HEK293T (cell line): ENCODE results near the gene CORT.
"Not testable (repeated sequence)": the region's sequence is repeated elsewhere in the genome, so short reads cannot be mapped to it uniquely, and the experiment has no call there.

Source experiments
- CTCF ChIA-PET: fragments of 350-600 bp; formaldehyde crosslinking; extraction: SDS; loops from one replicate; lab custom pipeline; 2021; ENCODE audit warnings: antibody characterized with exemption, inconsistent platforms; lab: Yijun Ruan, JAX
- POLR2A ChIA-PET: fragments of 350-600 bp; formaldehyde crosslinking; extraction: SDS; loops from one replicate; lab custom pipeline; 2020; ENCODE audit warnings: antibody characterized with exemption, inconsistent platforms; lab: Yijun Ruan, JAX
- DNase-seq: peaks from one replicate; pipeline ENCODE4 v3.0.0; 2012; ENCODE audit warnings: mixed read lengths; ENCODE audit errors: extremely low spot score
- ARNT ChIP-seq: fragments of 450-650 bp; IDR thresholded peaks from 2 replicates; pipeline ENCODE4 v1.6.1; 2017; ENCODE audit warnings: mild to moderate bottlenecking
- BHLHE40 ChIP-seq: fragments of 450-650 bp; IDR thresholded peaks from 2 replicates; pipeline ENCODE4 v1.6.1; 2016; ENCODE audit warnings: mild to moderate bottlenecking, moderate library complexity, borderline replicate concordance
- CTBP1 ChIP-seq: fragments of 450-650 bp; IDR thresholded peaks from 2 replicates; pipeline ENCODE4 v1.6.1; 2016; ENCODE audit warnings: borderline replicate concordance
- ELF4 ChIP-seq: fragments of 450-650 bp; IDR thresholded peaks from 2 replicates; pipeline ENCODE4 v1.6.1; 2017; ENCODE audit warnings: antibody characterized with exemption
- FOXA1 ChIP-seq: fragments of 450-650 bp; IDR thresholded peaks from 2 replicates; pipeline ENCODE4 v1.6.1; 2016; ENCODE audit warnings: mild to moderate bottlenecking
- FOXK2 ChIP-seq: fragments of 450-650 bp; IDR thresholded peaks from 2 replicates; pipeline ENCODE4 v1.6.1; 2016; ENCODE audit warnings: mild to moderate bottlenecking
- FOXM1 ChIP-seq: fragments of 450-650 bp; IDR thresholded peaks from 2 replicates; pipeline ENCODE4 v1.6.1; 2017; ENCODE audit warnings: mild to moderate bottlenecking, borderline replicate concordance
- HDGF ChIP-seq: fragments of 450-650 bp; IDR thresholded peaks from 2 replicates; pipeline ENCODE4 v1.6.1; 2017; ENCODE audit warnings: antibody characterized with exemption, borderline replicate concordance
- L3MBTL2 ChIP-seq: fragments of 450-650 bp; conservative IDR thresholded peaks from 2 replicates; pipeline ENCODE4 v1.6.1; 2016; ENCODE audit warnings: mild to moderate bottlenecking
- LEF1 ChIP-seq: fragments of 450-650 bp; IDR thresholded peaks from 2 replicates; pipeline ENCODE4 v1.6.1; 2017; ENCODE audit warnings: mild to moderate bottlenecking, borderline replicate concordance
- NFRKB ChIP-seq: fragments of 450-650 bp; IDR thresholded peaks from 2 replicates; pipeline ENCODE4 v1.6.1; 2016; ENCODE audit warnings: mild to moderate bottlenecking, moderate library complexity
- SP1 ChIP-seq: fragments of 450-650 bp; IDR thresholded peaks from 2 replicates; pipeline ENCODE4 v1.6.1; 2017
- SUZ12 ChIP-seq: fragments of 450-650 bp; IDR thresholded peaks from 2 replicates; pipeline ENCODE4 v1.6.1; 2016; ENCODE audit warnings: mild to moderate bottlenecking
- TARDBP ChIP-seq: fragments of 450-650 bp; IDR thresholded peaks from 2 replicates; pipeline ENCODE4 v1.6.1; 2016
- ZNF384 ChIP-seq: fragments of 450-650 bp; IDR thresholded peaks from 2 replicates; pipeline ENCODE4 v1.6.1; 2016
- TF ChIP-seq, protein P1 (sequence below): fragments of 450-650 bp; IDR thresholded peaks from 2 replicates; pipeline ENCODE4 v1.6.1; 2016

Gene CORT

DNA sequence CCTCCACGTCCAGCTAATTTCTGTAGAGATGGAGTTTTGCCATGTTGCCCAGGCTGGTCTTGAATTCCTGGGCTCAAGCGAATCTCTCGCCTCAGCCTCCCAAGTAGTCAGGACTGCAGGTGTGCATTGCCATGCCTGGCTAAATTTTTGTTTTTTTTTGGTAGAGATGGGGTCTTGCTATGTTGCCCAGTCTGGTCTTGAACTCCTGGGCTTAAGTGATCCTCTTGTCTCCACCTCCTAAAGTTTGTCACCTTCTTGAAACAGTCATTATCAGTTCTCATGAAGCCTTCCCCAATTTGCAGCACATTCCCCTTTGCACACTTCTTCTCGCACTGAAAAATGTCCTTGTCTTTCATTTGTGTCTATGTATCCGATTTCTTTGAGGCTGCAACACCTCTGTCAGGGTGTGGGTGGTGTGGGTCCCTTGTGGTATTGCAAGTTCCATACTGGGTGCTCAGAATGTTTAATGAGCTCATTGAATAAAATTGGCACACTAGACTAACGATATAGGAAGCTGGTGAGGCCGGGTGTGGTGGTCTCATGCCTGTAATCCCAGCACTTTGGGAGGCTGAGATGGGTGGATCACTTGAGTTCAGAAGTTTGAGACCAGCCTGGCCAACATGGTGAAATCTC lies 2.9 kb upstream of the CORT start:
- no peak for DNase-seq
- no peak for TF ChIP-seq L3MBTL2
- TF ChIP-seq TARDBP: no peak
- no peak for TF ChIP-seq SUZ12
- no peak for TF ChIP-seq FOXA1
- no peak for TF ChIP-seq SP1
- no peak for TF ChIP-seq FOXK2
- TF ChIP-seq NFRKB: no peak
- no peak for TF ChIP-seq LEF1
- TF ChIP-seq CTBP1: no peak
- TF ChIP-seq ZNF384: no peak
- no peak for TF ChIP-seq FOXM1
- TF ChIP-seq, protein P1, sequence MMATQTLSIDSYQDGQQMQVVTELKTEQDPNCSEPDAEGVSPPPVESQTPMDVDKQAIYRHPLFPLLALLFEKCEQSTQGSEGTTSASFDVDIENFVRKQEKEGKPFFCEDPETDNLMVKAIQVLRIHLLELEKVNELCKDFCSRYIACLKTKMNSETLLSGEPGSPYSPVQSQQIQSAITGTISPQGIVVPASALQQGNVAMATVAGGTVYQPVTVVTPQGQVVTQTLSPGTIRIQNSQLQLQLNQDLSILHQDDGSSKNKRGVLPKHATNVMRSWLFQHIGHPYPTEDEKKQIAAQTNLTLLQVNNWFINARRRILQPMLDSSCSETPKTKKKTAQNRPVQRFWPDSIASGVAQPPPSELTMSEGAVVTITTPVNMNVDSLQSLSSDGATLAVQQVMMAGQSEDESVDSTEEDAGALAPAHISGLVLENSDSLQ: no peak
- no peak for TF ChIP-seq HDGF
- TF ChIP-seq ARNT: no peak
- TF ChIP-seq BHLHE40: no peak
- no peak for TF ChIP-seq ELF4
- POLR2A ChIA-PET: no interaction called here
- CTCF ChIA-PET: no interaction called here

DNA sequence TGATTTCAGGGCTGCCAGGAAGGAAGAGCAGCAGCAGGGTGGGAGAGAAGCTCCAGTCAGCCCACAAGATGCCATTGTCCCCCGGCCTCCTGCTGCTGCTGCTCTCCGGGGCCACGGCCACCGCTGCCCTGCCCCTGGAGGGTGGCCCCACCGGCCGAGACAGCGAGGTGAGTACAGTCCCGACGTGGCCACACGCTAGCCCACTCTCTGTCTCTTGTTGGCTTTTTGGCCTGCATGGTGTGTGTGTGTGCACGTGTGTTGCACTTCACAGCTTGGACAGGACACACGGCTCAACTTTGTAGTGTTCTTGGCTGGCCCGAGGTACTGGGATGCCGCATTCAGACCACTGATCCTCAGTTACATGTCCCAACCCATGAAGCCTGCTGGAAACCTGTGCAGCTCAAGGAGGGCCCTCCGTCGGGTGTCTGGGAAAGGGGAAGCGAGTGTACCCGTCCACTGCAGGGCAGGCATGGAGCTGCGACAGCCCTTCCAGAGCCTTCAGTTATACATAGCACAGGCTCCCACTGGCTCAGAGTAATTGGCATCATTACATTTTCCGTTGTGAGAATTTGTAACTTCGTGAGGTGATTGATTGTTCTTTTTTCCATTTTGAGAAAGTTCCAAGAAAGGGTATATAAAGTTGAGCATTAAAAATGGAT lies 454 bp downstream of the CORT start:
- TF ChIP-seq ZNF384: no peak
- TF ChIP-seq L3MBTL2: no peak
- TF ChIP-seq BHLHE40: no peak
- no peak for TF ChIP-seq TARDBP
- TF ChIP-seq SP1: no peak
- ChIA-PET CTCF (no interaction called here), POLR2A (no interaction called here)
- DNase-seq: no peak

DNA sequence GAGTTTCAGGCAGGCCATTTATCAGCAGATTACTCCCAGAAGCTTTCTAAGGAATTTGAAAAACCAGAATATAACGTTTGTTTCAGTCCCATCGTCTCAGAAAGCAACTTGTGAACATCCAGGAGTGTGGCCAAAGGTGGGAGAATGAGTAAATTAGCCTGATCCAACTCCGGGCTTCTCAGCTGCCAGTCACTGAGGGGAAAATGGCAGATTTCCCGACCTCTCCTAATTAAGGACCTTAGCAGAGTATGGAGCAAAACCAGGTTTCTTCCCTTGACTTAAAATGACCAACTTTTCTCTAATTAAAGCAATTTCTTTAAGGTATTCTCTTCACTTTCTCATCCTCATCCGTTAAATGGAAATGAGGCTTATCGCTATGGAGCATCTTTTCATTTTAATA lies 1.0 kb downstream of the CORT start:
- no peak for TF ChIP-seq ELF4
- TF ChIP-seq LEF1: no peak
- no peak for TF ChIP-seq FOXA1
- TF ChIP-seq, protein P1: no peak
- TF ChIP-seq HDGF: no peak
- TF ChIP-seq SP1: no peak
- TF ChIP-seq SUZ12: no peak
- no peak for TF ChIP-seq BHLHE40
- TF ChIP-seq NFRKB: no peak
- no peak for DNase-seq
- ChIA-PET CTCF (no interaction called here), POLR2A (no interaction called here)

DNA sequence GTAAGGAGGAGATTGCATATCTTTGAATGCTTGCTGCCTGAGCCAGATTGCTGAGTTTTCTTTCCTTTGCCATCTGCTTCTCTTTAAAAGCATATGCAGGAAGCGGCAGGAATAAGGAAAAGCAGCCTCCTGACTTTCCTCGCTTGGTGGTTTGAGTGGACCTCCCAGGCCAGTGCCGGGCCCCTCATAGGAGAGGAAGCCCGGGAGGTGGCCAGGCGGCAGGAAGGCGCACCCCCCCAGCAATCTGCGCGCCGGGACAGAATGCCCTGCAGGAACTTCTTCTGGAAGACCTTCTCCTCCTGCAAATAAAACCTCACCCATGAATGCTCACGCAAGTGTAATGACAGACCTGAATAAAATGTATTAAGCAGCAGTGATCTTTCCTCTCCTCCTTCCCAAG lies 1.5 kb downstream of the CORT start:
- no peak for DNase-seq
- CTCF ChIA-PET: interaction anchor here (1.2 kb wide), 1 partner anchor 22 kb away, joined by 3 read pairs; no protein-coding TSS in a partner anchor
- POLR2A ChIA-PET: interaction anchor here (0.6 kb wide), 1 partner anchor 439 kb away, joined by 4 read pairs; no protein-coding TSS in a partner anchor
- TF ChIP-seq FOXA1 (no peak), CTBP1 (no peak), ELF4 (no peak), NFRKB (no peak), HDGF (no peak), L3MBTL2 (no peak), BHLHE40 (no peak), FOXM1 (no peak), ARNT (no peak), LEF1 (no peak), FOXK2 (no peak), TARDBP (no peak), SUZ12 (no peak), ZNF384 (no peak), SP1 (no peak)
- TF ChIP-seq, protein P1: no peak

DNA sequence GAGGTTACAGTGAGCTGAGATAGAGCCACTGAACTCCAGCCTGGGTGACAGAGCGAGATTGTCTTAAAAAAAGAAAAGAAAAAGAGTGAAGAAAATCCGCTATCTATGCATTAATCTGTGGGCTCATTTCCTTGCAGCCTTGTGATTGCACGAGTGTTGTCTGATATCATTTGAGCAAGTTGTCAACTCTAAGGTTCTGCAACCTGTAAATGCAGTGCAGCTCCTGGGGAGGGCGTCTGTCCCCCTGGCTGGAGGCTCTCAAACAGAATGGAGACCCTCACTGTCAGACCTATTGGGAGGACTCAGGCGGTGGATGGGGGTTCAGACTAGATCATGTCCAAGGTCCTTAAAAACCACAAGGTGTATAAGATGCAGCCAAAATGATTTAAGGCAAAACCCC lies 6.2 kb downstream of the CORT start:
- CTCF ChIA-PET: interaction anchor here (1.1 kb wide), 1 partner anchor 38 kb away, joined by 4 read pairs; no protein-coding TSS in a partner anchor
- POLR2A ChIA-PET: no interaction called here

DNA sequence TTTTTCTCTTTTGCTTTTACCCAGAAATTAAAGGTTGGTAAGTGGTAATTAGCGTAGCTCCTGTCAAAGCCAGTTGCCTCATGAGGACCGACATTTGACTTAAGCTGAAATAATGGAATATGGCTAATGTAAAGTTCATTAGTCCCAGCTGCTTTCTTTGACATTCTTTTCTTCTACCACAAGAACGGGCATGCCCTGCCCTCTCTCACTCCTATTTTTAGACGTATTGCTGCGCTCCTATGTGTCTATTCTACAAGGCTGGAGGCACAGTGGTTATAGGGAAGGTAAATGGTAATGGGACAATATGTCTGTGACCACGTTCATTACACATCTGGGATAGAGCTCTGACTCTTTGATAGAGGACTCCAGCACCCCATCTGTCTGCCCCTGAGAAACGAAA lies 6.8 kb downstream of the CORT start:
- POLR2A ChIA-PET: interaction anchor here (0.9 kb wide), 1 partner anchor 16 kb away, joined by 4 read pairs; the partner anchor contains the start of gene DFFA

More for the DNA sequence above, 6.2 kb downstream of the CORT start:
- TF ChIP-seq FOXA1: no peak
- TF ChIP-seq ARNT: no peak
- TF ChIP-seq ELF4: no peak
- no peak for DNase-seq

DNA sequence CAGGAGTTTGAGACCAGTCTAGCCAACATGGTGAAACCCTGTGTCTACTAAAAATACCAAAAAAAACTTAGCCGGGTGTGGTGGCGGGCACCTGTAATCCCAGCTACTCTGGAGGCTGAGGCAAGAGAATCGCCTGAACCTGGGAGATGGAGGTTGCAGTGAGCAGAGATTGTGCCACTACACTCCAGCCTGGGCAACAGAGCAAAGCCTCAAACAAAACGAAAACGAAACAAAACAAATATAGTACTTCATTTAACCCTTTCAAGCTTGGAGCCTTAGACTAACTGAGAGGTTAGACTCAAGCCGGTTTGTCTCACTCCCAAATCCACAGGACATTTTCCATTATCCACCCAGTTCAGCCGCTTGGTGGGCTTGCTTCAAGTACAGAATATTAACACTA lies 7.6 kb downstream of the CORT start:
- DNase-seq, CTCF ChIA-PET: not testable (repeated sequence)
- POLR2A ChIA-PET: interaction anchor here (0.9 kb wide), 1 partner anchor 15 kb away, joined by 4 read pairs; the partner anchor contains the start of gene DFFA

More for the DNA sequence above, 6.8 kb downstream of the CORT start:
- TF ChIP-seq SUZ12: no peak
- CTCF ChIA-PET: interaction anchor here (1.1 kb wide), 1 partner anchor 38 kb away, joined by 4 read pairs; no protein-coding TSS in a partner anchor
- DNase-seq: no peak
